Peyer's patch (tissue), 4 donors: ENCODE results near the gene CDC20B.

Experiments used
- CTCF ChIP-seq, 6 experiments: fragments of 450-650 bp in 4 of 6; fragments of 200-600 bp in 2 of 6; sonication (generic) in 1 of 6; IDR thresholded peaks; one replicate each; pipeline ENCODE4 v1.5.1; 2017 to 2019; ENCODE audit warnings: antibody characterized with exemption in 6 of 6, mild to moderate bottlenecking in 3 of 6, moderate library complexity in 1 of 6
- POLR2A ChIP-seq, 2 donors: fragments of 450-650 bp; IDR thresholded peaks; one replicate each; pipeline ENCODE4 v1.5.1; 2017; ENCODE audit warnings: antibody characterized with exemption in 2 of 2, mild to moderate bottlenecking in 2 of 2, moderate library complexity in 2 of 2

- no peak for TF ChIP-seq CTCF (IDR thresholded peaks at IDR 0.05)
- TF ChIP-seq POLR2A (IDR thresholded peaks at IDR 0.05), result no peak
These were observed 109.6 kb downstream of the CDC20B start for GRCh38 chr5:55063220-55063863.
